ENCODE measurements around the gene AP5Z1. TPM values are rescaled to one million over a fixed set of nuclear protein-coding genes. Genes with fewer than 3 reads are reported as not detected.

Gene AP5Z1
- total RNA-seq, 3 donors from 2014 or later (not counting 1 experiment from before 2014, with no cell fraction given) = 140 to 156 (median 143) TPM

DNA sequence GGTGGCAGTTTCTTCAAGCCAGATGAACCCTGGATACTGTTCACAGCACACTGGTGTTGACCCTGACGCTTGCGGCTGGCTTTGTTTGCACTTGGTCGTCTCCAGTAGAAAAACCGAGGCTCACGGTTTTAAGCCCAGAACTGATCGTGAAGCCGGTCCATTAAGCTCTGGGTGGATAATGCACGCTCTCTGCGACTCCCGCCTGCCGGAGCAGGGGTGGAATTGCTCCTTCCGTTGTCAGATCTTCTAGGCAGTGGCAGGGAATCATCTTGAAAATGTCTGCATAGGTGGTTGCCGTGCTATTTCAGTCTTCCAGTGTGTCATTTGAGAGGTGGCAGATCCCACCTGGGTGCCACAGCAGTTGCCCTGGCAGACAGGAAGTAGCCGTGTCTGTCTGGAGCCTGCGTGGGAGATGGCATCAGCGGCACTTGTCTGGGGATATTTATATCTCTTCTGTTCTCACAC lies 35.9 kb upstream of the AP5Z1 start:
- H3K27ac Mint-ChIP-seq = peak overlapping the region; percentile 70 to 74
- no peak overlapping the region for H3K4me3 ChIP-seq (ENCODE audit: low read length)
- H3K4me1 Mint-ChIP-seq = peaks cover 40 to 48% of the 10 kb centered on the region in 2 donors
- H3K9me3 Mint-ChIP-seq = no peaks in the 10 kb centered on the region
- DNase-seq (peak in 1 of 2 donors; percentile 73), ATAC-seq (peak in 2 of 3 donors; percentile 42 to 48)
- H3K36me3 ChIP-seq (ENCODE audit: control insufficient read depth, insufficient read depth, low read length) = peaks cover 21% of the 10 kb centered on the region
- no peaks in the 10 kb centered on the region for H3K9me3 ChIP-seq (ENCODE audit: control insufficient read depth, insufficient read depth, low read length)
- no peaks in the 10 kb centered on the region for H3K27me3 Mint-ChIP-seq (ENCODE audit: low read depth in 2 of 2)
- TF ChIP-seq, protein P1, sequence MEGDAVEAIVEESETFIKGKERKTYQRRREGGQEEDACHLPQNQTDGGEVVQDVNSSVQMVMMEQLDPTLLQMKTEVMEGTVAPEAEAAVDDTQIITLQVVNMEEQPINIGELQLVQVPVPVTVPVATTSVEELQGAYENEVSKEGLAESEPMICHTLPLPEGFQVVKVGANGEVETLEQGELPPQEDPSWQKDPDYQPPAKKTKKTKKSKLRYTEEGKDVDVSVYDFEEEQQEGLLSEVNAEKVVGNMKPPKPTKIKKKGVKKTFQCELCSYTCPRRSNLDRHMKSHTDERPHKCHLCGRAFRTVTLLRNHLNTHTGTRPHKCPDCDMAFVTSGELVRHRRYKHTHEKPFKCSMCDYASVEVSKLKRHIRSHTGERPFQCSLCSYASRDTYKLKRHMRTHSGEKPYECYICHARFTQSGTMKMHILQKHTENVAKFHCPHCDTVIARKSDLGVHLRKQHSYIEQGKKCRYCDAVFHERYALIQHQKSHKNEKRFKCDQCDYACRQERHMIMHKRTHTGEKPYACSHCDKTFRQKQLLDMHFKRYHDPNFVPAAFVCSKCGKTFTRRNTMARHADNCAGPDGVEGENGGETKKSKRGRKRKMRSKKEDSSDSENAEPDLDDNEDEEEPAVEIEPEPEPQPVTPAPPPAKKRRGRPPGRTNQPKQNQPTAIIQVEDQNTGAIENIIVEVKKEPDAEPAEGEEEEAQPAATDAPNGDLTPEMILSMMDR (IDR thresholded peaks at IDR 0.05) = no peak
- intact Hi-C loops (cut with micrococcal nuclease) = no loop called here
- peaks cover 32% of the 10 kb centered on the region for H3K4me1 ChIP-seq (ENCODE audit: control insufficient read depth, insufficient read depth, low read length)
- peak overlapping the region; percentile 53 for H3K4me3 Mint-ChIP-seq
- H3K27me3 ChIP-seq (ENCODE audit: control insufficient read depth, insufficient read depth, low read length) = no peaks in the 10 kb centered on the region
- no peaks in the 10 kb centered on the region for H3K36me3 Mint-ChIP-seq
- 68% methylated on average over 16 of the region's 16 CpGs for WGBS (ENCODE audit: insufficient coverage)
- no peak overlapping the region for H3K27ac ChIP-seq (ENCODE audit: low read length)

DNA sequence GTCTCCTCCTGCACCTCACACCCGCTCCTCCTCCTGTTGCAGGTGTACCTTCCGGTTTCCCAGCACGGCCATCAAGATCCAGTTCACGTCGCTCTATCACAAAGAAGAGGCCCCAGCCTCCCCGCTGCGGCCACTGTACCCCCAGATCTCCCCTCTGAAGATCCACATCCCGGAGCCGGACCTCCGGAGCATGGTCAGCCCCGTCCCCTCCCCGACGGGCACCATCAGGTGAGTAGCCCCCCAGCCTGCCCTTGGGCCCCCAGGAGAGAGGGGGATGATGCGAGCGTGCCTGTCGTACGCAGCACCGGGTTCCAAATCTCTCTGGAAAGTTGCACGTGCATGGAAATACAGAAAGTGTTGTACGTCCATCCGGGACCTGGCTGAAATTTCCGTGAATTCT lies 34.6 kb upstream of the AP5Z1 start:
- WGBS (ENCODE audit: insufficient coverage) = 97% methylated on average over 21 of the region's 22 CpGs
- H3K4me1 ChIP-seq (ENCODE audit: control insufficient read depth, insufficient read depth, low read length) = peaks cover 41% of the 10 kb centered on the region
- Mint-ChIP-seq H3K9me3 (no peaks in the 10 kb centered on the region), H3K4me1 (peaks cover 48 to 56% of the 10 kb centered on the region in 2 donors), H3K36me3 (no peaks in the 10 kb centered on the region), H3K4me3 (no peak overlapping the region), H3K27me3 (ENCODE audit: low read depth in 2 of 2) (no peaks in the 10 kb centered on the region), H3K27ac (peak overlapping the region in 1 of 2 donors; percentile 48)
- no peak overlapping the region for H3K4me3 ChIP-seq (ENCODE audit: low read length)
- DNase-seq (no peak), ATAC-seq (no peak)
- H3K9me3 ChIP-seq (ENCODE audit: control insufficient read depth, insufficient read depth, low read length) = no peaks in the 10 kb centered on the region
- intact Hi-C loops (cut with micrococcal nuclease) = no loop called here
- H3K36me3 ChIP-seq (ENCODE audit: control insufficient read depth, insufficient read depth, low read length) = peaks cover 21% of the 10 kb centered on the region
- TF ChIP-seq, protein P1 (IDR thresholded peaks at IDR 0.05) = no peak
- H3K27ac ChIP-seq (ENCODE audit: low read length) = no peak overlapping the region
- H3K27me3 ChIP-seq (ENCODE audit: control insufficient read depth, insufficient read depth, low read length) = no peaks in the 10 kb centered on the region

DNA sequence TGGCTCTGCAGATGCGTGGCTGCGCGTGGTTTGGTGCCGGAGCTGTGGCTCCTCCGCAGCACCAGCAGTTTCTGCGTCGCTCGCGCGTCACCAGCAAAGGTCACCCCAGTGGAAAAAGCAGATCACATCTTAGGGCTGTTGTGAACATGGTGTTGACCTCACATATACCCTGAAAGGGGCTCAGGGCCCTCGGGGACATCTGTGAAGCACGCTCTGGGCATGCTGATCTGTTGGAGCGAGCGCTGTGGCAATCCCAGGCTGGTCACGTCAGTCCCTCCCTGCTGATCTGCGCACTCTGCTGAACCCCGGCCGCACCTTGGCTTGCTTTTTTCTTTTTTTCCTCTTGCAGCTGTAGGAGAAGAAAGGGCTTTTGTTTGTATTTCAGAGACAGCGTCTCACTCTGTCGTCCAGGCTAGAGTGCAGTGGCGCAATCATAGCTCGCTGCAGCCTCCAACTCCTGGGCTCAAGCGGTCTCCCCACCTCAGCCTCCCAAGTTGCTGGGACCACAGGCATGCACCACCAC lies 33.3 kb upstream of the AP5Z1 start:
- Mint-ChIP-seq H3K36me3 (no peaks in the 10 kb centered on the region), H3K27ac (peak overlapping the region; percentile 23 to 95), H3K27me3 (ENCODE audit: low read depth in 2 of 2) (no peaks in the 10 kb centered on the region), H3K4me3 (no peak overlapping the region), H3K4me1 (peaks cover 56 to 63% of the 10 kb centered on the region in 2 donors), H3K9me3 (no peaks in the 10 kb centered on the region)
- WGBS (ENCODE audit: insufficient coverage) = 98% methylated on average over 23 of the region's 23 CpGs
- H3K36me3 ChIP-seq (ENCODE audit: control insufficient read depth, insufficient read depth, low read length) = peaks cover 21% of the 10 kb centered on the region
- peaks cover 51% of the 10 kb centered on the region for H3K4me1 ChIP-seq (ENCODE audit: control insufficient read depth, insufficient read depth, low read length)
- DNase-seq (no peak), ATAC-seq (no peak)
- H3K9me3 ChIP-seq (ENCODE audit: control insufficient read depth, insufficient read depth, low read length) = no peaks in the 10 kb centered on the region
- intact Hi-C loops (cut with micrococcal nuclease) = no loop called here
- no peaks in the 10 kb centered on the region for H3K27me3 ChIP-seq (ENCODE audit: control insufficient read depth, insufficient read depth, low read length)
- H3K4me3 ChIP-seq (ENCODE audit: low read length) = no peak overlapping the region
- TF ChIP-seq, protein P1 (IDR thresholded peaks at IDR 0.05) = no peak
- no peak overlapping the region for H3K27ac ChIP-seq (ENCODE audit: low read length)

DNA sequence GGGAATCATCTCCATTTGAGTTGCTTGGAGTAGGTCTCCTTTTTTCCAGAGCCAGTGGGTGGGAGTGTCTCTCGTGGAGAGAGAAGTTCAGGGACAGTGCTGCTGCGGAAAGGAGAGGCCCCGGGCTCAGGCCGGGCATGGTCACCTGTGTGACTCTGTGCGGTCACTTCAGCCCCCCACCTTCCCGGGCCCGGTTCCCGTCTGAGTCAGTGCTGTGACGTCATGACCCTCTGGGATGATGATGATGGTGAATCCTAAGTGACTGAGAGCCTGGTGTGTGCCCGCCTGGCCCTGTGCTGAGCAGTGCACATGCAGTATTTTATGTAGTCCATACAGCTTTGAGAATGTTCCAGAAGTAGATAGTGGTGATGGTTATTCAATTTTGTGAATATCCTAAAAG lies 32.6 kb upstream of the AP5Z1 start:
- H3K9me3 Mint-ChIP-seq = no peaks in the 10 kb centered on the region
- TF ChIP-seq, protein P1 (IDR thresholded peaks at IDR 0.05) = no peak
- peaks cover 58% of the 10 kb centered on the region for H3K4me1 ChIP-seq (ENCODE audit: control insufficient read depth, insufficient read depth, low read length)
- intact Hi-C loops (cut with micrococcal nuclease) = no loop called here
- WGBS (ENCODE audit: insufficient coverage) = 93% methylated on average over 10 of the region's 10 CpGs
- peak overlapping the region; percentile 17 for H3K4me3 Mint-ChIP-seq
- no peaks in the 10 kb centered on the region for H3K27me3 ChIP-seq (ENCODE audit: control insufficient read depth, insufficient read depth, low read length)
- H3K4me1 Mint-ChIP-seq = peaks cover 61 to 67% of the 10 kb centered on the region in 2 donors
- peak overlapping the region; percentile 93 to 95 for H3K27ac Mint-ChIP-seq
- H3K36me3 Mint-ChIP-seq = no peaks in the 10 kb centered on the region
- H3K9me3 ChIP-seq (ENCODE audit: control insufficient read depth, insufficient read depth, low read length) = no peaks in the 10 kb centered on the region
- H3K4me3 ChIP-seq (ENCODE audit: low read length) = no peak overlapping the region
- peaks cover 21% of the 10 kb centered on the region for H3K36me3 ChIP-seq (ENCODE audit: control insufficient read depth, insufficient read depth, low read length)
- no peak overlapping the region for H3K27ac ChIP-seq (ENCODE audit: low read length)
- DNase-seq (no peak), ATAC-seq (no peak)
- no peaks in the 10 kb centered on the region for H3K27me3 Mint-ChIP-seq (ENCODE audit: low read depth in 2 of 2)

Data from natural killer cell (primary cell).